ENCODE measurements around the gene IFITM5.
"Not testable (repeated sequence)": the region's sequence is repeated elsewhere in the genome, so short reads cannot be mapped to it uniquely, and the experiment has no call there.

Gene IFITM5

DNA sequence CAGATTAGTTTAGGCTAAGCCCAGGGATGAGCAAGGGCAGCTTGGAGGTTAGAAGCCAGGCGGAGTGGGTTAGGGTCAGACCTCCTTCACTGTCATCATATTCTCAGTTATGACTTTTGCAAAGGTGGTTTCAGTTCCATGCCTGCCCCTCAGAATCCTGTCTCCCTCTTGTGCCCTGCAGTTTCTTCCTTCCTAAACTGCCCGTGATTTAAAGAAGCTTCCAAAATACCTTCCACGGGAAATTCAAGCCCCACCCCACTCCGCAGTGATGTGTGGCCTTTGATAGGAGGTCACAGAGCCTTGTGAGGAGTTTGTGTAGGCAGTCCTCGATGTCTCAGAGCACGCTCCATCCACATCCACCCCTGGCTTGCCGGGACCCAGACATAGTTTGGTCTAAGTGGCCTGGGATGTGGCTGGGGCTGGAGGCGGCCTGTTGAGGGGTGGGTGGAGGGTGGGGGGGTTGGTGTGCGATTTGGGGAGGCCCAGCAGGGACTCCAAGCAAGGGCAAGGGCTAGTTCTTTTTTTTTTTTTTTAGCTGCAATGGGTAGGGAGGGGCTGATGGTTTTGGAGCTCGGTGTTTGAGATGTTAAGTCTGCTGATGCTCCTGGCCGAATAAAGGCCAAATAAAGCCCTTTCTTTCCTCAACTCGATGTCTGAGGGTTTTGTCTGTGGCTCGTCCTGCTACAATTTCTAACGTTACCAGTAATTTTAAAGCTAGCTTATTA is 12.9 kb upstream of the IFITM5 start:
- DNase-seq (ENCODE audit: low read depth in 2 of 2): peak in 1 of 2 donors; percentile 70
- no peak overlapping the region for H3K4me3 ChIP-seq (replicated peaks in 1 of 2; ENCODE audit: low read depth in 2 of 2, low read length in 2 of 2)
- TF ChIP-seq, protein P1, sequence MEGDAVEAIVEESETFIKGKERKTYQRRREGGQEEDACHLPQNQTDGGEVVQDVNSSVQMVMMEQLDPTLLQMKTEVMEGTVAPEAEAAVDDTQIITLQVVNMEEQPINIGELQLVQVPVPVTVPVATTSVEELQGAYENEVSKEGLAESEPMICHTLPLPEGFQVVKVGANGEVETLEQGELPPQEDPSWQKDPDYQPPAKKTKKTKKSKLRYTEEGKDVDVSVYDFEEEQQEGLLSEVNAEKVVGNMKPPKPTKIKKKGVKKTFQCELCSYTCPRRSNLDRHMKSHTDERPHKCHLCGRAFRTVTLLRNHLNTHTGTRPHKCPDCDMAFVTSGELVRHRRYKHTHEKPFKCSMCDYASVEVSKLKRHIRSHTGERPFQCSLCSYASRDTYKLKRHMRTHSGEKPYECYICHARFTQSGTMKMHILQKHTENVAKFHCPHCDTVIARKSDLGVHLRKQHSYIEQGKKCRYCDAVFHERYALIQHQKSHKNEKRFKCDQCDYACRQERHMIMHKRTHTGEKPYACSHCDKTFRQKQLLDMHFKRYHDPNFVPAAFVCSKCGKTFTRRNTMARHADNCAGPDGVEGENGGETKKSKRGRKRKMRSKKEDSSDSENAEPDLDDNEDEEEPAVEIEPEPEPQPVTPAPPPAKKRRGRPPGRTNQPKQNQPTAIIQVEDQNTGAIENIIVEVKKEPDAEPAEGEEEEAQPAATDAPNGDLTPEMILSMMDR (IDR thresholded peaks at IDR 0.05; ENCODE audit: low read depth, low read length): no peak

DNA sequence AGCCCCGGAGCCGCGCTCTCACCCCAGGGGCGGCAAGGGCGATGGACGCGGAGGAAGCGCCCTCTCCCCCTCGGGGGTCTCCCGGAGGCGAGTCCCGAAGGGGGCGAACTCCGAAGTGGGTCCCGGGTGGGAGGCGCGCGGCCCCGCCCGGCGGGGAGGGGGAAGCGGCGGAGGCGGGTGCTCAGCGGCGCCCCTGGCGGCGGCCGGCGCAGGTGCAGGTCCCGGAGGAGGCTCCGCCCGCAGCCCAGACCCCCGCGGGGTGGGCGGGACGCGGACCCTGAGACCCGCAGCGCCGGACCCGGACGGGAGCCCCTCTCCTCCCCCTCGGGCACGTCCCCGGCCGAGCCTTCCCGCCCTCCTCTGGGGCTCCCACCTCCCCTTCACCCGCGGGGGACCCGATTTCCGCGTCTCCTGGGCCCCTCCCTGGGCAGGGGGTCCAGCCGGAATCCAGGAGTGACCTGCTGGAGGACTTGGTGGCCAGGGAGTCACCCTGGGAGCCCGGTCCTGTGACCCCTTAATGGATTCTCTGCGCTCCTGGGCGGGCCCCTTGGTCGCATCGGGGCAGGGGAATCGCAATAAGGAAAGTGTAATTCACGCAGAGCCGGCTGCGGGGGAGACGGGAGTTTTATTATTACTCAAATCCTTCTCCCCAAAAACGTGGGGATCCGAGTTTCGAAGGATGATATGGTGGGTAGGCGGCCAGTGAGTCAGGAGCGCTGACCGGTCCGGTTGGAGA is 11.9 kb upstream of the IFITM5 start:
- DNase-seq (ENCODE audit: low read depth in 2 of 2): not testable (repeated sequence)
- H3K4me3 ChIP-seq (replicated peaks in 1 of 2; ENCODE audit: low read depth in 2 of 2, low read length in 2 of 2): peak overlapping the region; percentile 26 to 28

DNA sequence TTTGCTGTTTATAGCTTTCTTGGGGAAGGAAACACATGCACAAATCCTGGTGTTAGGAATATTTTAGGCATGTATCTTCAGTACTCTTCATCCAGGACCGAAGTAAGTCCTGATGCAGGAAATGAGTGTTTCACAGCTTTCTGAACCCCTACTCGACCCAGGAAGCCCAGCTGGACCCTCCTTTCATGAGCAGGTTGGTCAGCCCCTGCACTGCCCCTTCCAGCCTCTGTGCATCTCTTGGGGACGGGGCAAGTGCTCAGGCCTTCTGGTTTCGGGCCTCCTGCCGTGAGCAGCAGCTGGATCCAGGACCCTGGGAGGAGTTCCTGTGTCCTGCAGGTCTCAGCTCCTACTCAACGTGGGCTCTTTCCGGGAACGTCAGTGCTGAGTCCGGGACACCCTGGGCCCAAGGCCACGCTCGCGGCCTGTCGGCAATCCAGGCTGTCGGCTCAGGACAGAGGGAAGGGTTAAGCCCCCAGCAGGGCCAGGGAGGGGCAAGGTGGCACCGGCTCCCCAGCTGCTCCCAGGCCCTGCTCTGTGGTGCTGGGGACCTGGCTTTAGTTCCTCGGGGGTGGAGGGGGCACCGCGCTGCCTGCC is 10.8 kb upstream of the IFITM5 start:
- DNase-seq (ENCODE audit: low read depth in 2 of 2): peak; percentile 25 to 41
- H3K4me3 ChIP-seq (replicated peaks in 1 of 2; ENCODE audit: low read depth in 2 of 2, low read length in 2 of 2): peak overlapping the region; percentile 54 to 60

DNA sequence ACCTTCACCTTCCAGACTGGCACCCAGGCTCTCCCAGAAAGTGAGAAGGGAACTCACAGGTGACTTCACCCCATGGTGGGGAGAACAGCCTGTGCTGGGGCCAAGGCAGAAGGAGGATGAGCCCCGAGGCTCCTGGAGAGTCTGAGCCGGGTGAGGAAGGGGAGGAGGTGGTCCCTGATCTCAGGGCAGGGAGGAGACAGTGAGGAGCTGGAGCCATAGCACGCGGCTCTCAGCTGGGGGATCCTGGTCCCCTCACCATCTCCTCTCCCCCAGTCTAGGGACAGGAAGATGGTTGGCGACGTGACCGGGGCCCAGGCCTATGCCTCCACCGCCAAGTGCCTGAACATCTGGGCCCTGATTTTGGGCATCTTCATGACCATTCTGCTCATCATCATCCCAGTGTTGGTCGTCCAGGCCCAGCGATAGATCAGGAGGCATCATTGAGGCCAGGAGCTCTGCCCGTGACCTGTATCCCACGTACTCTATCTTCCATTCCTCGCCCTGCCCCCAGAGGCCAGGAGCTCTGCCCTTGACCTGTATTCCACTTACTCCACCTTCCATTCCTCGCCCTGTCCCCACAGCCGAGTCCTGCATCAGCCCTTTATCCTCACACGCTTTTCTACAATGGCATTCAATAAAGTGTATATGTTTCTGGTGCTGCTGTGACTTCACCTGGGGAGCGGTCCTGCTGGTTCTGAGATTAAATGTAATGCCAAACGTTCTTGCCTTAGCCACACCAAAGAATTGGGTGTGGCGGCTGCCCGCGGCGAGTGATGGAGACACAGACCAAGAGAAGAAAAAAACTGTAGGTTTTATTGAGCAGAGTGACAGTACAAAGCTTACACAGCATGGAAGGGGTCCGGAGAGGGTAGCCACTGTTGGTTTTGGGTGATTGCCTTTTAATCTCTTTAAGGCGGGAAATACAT is 9.7 kb upstream of the IFITM5 start:
- peak in 1 of 2 donors; percentile 12 for DNase-seq (ENCODE audit: low read depth in 2 of 2)
- peak overlapping the region; percentile 54 to 60 for H3K4me3 ChIP-seq (replicated peaks in 1 of 2; ENCODE audit: low read depth in 2 of 2, low read length in 2 of 2)

DNA sequence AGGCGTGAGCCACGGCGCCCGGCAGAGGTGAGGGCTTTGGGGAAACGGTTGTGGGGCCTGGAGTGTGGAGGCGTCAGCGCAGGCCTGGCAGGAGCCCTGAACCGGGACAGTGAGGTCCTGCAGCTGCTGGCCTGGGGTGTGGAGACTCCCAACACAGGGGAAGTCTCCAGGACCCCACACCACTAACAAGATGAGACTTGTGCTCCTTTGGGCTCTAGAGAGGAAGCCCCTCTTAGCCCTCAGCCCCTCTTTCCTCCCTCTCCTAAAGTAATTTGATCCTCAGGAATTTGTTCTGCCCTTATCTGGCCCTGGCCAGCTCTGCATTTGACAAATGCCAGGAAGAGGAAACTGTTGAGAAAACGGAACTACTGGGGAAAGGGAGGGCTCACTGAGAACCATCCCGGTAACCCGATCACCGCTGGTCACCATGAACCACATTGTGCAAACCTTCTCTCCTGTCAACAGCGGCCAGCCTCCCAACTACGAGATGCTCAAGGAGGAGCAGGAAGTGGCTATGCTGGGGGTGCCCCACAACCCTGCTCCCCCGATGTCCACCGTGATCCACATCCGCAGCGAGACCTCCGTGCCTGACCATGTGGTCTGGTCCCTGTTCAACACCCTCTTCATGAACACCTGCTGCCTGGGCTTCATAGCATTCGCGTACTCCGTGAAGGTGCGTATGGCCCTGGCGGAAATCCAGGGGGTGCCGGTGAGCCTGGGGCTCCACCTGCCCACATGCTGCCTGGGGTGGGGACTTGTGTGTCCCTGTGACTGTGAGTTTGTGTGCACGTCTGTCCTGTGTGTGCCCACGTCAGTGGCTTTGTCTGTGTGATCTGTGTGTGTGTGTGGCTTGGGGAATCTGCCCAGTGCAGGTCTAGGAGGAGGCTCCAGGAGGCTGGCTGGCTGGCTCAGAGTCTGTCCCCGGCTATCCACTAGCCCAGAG is 8.7 kb upstream of the IFITM5 start, which contains the start of gene IFITM2:
TSS of gene IFITM2 (plus strand) at position 51 of the 943 bp plus-strand sequence. CDS start at position 428, 377 bp downstream.
- peak; percentile 86 to 95 for DNase-seq (ENCODE audit: low read depth in 2 of 2)
- peak within 1 kb of the TSS; percentile 60 to 70 for H3K4me3 ChIP-seq (replicated peaks in 1 of 2; ENCODE audit: low read depth in 2 of 2, low read length in 2 of 2)

DNA sequence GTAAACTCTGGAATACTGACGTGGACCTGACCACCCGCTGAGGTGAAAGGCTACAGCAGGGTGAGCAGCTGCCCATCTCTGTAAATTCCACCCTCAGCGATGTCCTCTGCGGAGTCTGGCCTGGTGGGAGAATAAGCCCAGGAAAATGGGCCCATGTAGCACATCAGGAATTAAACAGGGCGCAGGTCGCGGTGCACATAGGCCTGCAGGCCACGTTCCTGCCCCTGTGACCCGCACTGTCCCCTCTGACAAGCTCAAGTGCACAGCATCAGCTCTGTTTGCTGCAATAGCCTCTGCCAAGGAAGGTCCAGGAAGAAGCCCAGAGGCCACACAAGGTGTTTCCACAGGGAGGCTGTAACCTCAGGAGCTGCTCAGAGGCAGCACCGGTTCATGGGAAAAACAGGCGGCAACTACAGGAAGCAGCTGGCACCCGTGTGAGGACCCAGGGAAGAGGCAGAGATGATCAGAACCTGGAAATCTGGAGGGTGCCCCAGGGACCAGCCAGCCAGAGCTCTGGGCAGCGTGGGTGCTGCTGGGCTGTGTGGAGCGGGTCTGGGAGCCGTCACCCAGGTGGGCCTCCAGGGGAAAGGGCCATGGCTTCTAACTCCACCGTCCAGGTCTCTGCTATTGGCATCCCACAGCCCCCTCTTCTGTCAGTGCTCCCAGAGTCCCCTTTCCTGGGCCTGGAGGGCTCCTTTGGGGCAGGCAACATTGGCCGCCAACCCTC is 7.5 kb upstream of the IFITM5 start:
- TF ChIP-seq, protein P1 (IDR thresholded peaks at IDR 0.05; ENCODE audit: low read depth, low read length): no peak
- no peak overlapping the region for H3K4me3 ChIP-seq (replicated peaks in 1 of 2; ENCODE audit: low read depth in 2 of 2, low read length in 2 of 2)
- no peak for DNase-seq (ENCODE audit: low read depth in 2 of 2)

DNA sequence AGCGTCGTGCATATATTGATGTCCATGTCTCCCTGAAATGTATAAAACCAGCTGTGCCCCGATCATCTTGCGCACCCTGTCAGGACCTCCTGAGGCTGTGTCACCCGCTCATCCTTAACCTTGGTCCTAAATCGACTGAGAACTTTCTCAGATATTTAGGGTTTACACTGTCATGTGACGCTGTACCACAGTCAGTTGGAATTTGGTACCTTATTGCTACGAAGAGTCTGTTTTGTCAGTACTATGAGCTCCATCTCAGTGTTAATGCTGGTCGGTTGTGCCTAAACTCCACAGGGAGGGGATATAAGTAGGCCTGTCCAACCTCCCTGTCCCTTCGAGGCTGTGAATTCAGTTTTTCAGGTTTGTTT is 6.5 kb upstream of the IFITM5 start:
- TF ChIP-seq, protein P1 (IDR thresholded peaks at IDR 0.05; ENCODE audit: low read depth, low read length): no peak
- DNase-seq (ENCODE audit: low read depth in 2 of 2): no peak
- H3K4me3 ChIP-seq (replicated peaks in 1 of 2; ENCODE audit: low read depth in 2 of 2, low read length in 2 of 2): no peak overlapping the region

Data from cardiac fibroblast (primary cell).